WTC11 (cell line): ENCODE data around the gene ZFYVE1. TPM values are rescaled to one million over a fixed set of nuclear protein-coding genes. Genes with fewer than 3 reads are reported as not detected.
"Not testable (repeated sequence)": the region's sequence is repeated elsewhere in the genome, so short reads cannot be mapped to it uniquely, and the experiment has no call there.

Experiments used
- ATAC-seq: fragments of 200-7000 bp; cut with Tn5 transposase; 2 replicates; pipeline ENCODE4 v1.10.0; 2021; ENCODE audit warnings: mild to moderate bottlenecking, moderate library complexity
- CTCF ChIA-PET: fragments of 300-600 bp; sonication (Branson Sonifier 250); formaldehyde crosslinking; loops from one replicate; lab custom pipeline; 2021; ENCODE audit warnings: antibody characterized with exemption; lab: Charles Lee
- POLR2A ChIA-PET: fragments of 350-600 bp; sonication (Branson Sonifier 250); formaldehyde crosslinking; loops from one replicate; lab custom pipeline; 2021; ENCODE audit warnings: antibody characterized with exemption; lab: Charles Lee
- DNase-seq: peaks from one replicate; pipeline ENCODE4 v3.0.0; 2021; ENCODE audit warnings: low spot score
- H3K27ac Mint-ChIP-seq: 2 replicates; pipeline ENCODE4 v1.8.0; 2021; ENCODE audit warnings: mixed read lengths
- H3K27me3 Mint-ChIP-seq: 2 replicates; pipeline ENCODE4 v1.8.0; 2021; ENCODE audit warnings: low read depth, mild to moderate bottlenecking, moderate library complexity, mixed read lengths
- H3K36me3 Mint-ChIP-seq: 2 replicates; pipeline ENCODE4 v1.8.0; 2021; ENCODE audit warnings: mixed read lengths
- H3K4me1 Mint-ChIP-seq: 2 replicates; pipeline ENCODE4 v1.8.0; 2022; ENCODE audit warnings: mixed read lengths
- H3K4me3 Mint-ChIP-seq: 2 replicates; pipeline ENCODE4 v1.8.0; 2021; ENCODE audit warnings: mild to moderate bottlenecking, moderate library complexity, mixed read lengths
- H3K9me3 Mint-ChIP-seq: 2 replicates; pipeline ENCODE4 v1.8.0; 2021; ENCODE audit warnings: mixed read lengths
- ATF6 ChIP-seq: sonication (generic); formaldehyde crosslinking; IDR thresholded peaks from 2 replicates; pipeline ENCODE4 v1.8.1; 2023; ENCODE audit warnings: mild to moderate bottlenecking, missing genetic modification reagents
- CBFB ChIP-seq: sonication (generic); formaldehyde crosslinking; IDR thresholded peaks from 2 replicates; pipeline ENCODE4 v1.8.1; 2022; ENCODE audit warnings: mild to moderate bottlenecking, low read depth, missing genetic modification reagents
- CREB1 ChIP-seq: sonication (generic); formaldehyde crosslinking; IDR thresholded peaks from 2 replicates; pipeline ENCODE4 v1.8.0; 2023; ENCODE audit warnings: mild to moderate bottlenecking, missing genetic modification reagents
- FOXJ3 ChIP-seq: sonication (generic); formaldehyde crosslinking; IDR thresholded peaks from 2 replicates; pipeline ENCODE4 v1.9.0; 2021; ENCODE audit warnings: missing genetic modification reagents, mild to moderate bottlenecking, borderline replicate concordance
- FOXK1 ChIP-seq: sonication (generic); formaldehyde crosslinking; IDR thresholded peaks from 2 replicates; pipeline ENCODE4 v1.8.0; 2022; ENCODE audit warnings: mild to moderate bottlenecking, moderate library complexity, missing genetic modification reagents
- NFYB ChIP-seq: sonication (generic); formaldehyde crosslinking; conservative IDR thresholded peaks from 2 replicates; pipeline ENCODE4 v1.8.0; 2022; ENCODE audit warnings: low read depth, missing genetic modification reagents
- SMAD3 ChIP-seq: sonication (generic); formaldehyde crosslinking; IDR thresholded peaks from 2 replicates; pipeline ENCODE4 v1.8.0; 2022; ENCODE audit warnings: missing genetic modification reagents, mild to moderate bottlenecking, borderline replicate concordance
- TCF7 ChIP-seq: sonication (generic); formaldehyde crosslinking; IDR thresholded peaks from 2 replicates; pipeline ENCODE4 v1.8.0; 2022; ENCODE audit warnings: mild to moderate bottlenecking, low read depth, missing genetic modification reagents, moderate library complexity
- TEAD1 ChIP-seq: sonication (generic); formaldehyde crosslinking; IDR thresholded peaks from 2 replicates; pipeline ENCODE4 v1.8.0; 2022; ENCODE audit warnings: mild to moderate bottlenecking, missing genetic modification reagents
- TEAD4 ChIP-seq: sonication (generic); formaldehyde crosslinking; IDR thresholded peaks from 2 replicates; pipeline ENCODE4 v1.8.0; 2022; ENCODE audit warnings: mild to moderate bottlenecking, missing genetic modification reagents
- USF2 ChIP-seq: sonication (generic); formaldehyde crosslinking; IDR thresholded peaks from 2 replicates; pipeline ENCODE4 v1.8.1; 2023; ENCODE audit warnings: mild to moderate bottlenecking, missing genetic modification reagents, moderate library complexity
- ZBTB43 ChIP-seq: sonication (generic); formaldehyde crosslinking; IDR thresholded peaks from 2 replicates; pipeline ENCODE4 v1.8.1; 2023; ENCODE audit warnings: mild to moderate bottlenecking, missing genetic modification reagents
- ZNF121 ChIP-seq: sonication (generic); formaldehyde crosslinking; IDR thresholded peaks from 2 replicates; pipeline ENCODE4 v1.8.0; 2023; ENCODE audit warnings: missing genetic modification reagents
- ZNF219 ChIP-seq: sonication (generic); formaldehyde crosslinking; IDR thresholded peaks from 2 replicates; pipeline ENCODE4 v1.8.0; 2023; ENCODE audit warnings: missing genetic modification reagents, mild to moderate bottlenecking, borderline replicate concordance
- ZNF425 ChIP-seq: fragments of 250-450 bp; sonication (Bioruptor Pico); conservative IDR thresholded peaks from 2 replicates; pipeline ENCODE4 v1.9.0; 2021; ENCODE audit warnings: mild to moderate bottlenecking
- ZNF671 ChIP-seq: fragments of 250-450 bp; sonication (Bioruptor Pico); IDR thresholded peaks from 2 replicates; pipeline ENCODE4 v1.8.0; 2021; ENCODE audit warnings: mild to moderate bottlenecking
- total RNA-seq: library from RNA; stranded (reverse); gene quantifications from 3 replicates; pipeline ENCODE4 v1.2.3, GENCODE V29; 2021
- TF ChIP-seq, protein P1 (sequence below): sonication (generic); formaldehyde crosslinking; IDR thresholded peaks from 2 replicates; pipeline ENCODE4 v1.8.1; 2022; ENCODE audit warnings: mild to moderate bottlenecking, missing genetic modification reagents, moderate library complexity, borderline replicate concordance
- TF ChIP-seq, protein P2 (sequence below): fragments of 250-450 bp; sonication (Bioruptor Pico); IDR thresholded peaks from 2 replicates; pipeline ENCODE4 v1.8.0; 2021; ENCODE audit warnings: mild to moderate bottlenecking
- TF ChIP-seq, protein P3 (sequence below): sonication (generic); formaldehyde crosslinking; IDR thresholded peaks from 2 replicates; pipeline ENCODE4 v1.8.1; 2023; ENCODE audit warnings: mild to moderate bottlenecking, moderate library complexity, missing genetic modification reagents

ZFYVE1 gene
- total RNA-seq, 1 experiment from 2014 or later, result 12.8 TPM

- TF ChIP-seq ZNF121 (CRISPR knock-in tag), result 0 out of 2 replicates have a peak, but pooled peaks have one; percentile 18
- TF ChIP-seq, all 79 proteins: peak for 1; not testable (repeated sequence) for 78
- H3K4me1 Mint-ChIP-seq, POLR2A ChIA-PET, H3K27ac Mint-ChIP-seq, H3K27me3 Mint-ChIP-seq, DNase-seq, H3K4me3 Mint-ChIP-seq, ATAC-seq, H3K9me3 Mint-ChIP-seq, CTCF ChIA-PET: not testable (repeated sequence)
- H3K36me3 Mint-ChIP-seq, result peaks cover 10% of the 10 kb centered on the region; the same call in 1 of the 2 replicates
These were observed 15.7 kb downstream of the ZFYVE1 start for GRCh38 chr14:73011189-73011588.

GRCh38 chr14:73008501-73008900, 18.4 kb downstream of the ZFYVE1 start:
- Mint-ChIP-seq H3K27ac (no peak overlapping the region), H3K4me1 (no peaks in the 10 kb centered on the region), H3K27me3 (no peaks in the 10 kb centered on the region), H3K4me3 (no peak overlapping the region), H3K36me3 (peaks cover 10% of the 10 kb centered on the region; the same call in 1 of the 2 replicates), H3K9me3 (no peaks in the 10 kb centered on the region)
- TF ChIP-seq, protein P1, sequence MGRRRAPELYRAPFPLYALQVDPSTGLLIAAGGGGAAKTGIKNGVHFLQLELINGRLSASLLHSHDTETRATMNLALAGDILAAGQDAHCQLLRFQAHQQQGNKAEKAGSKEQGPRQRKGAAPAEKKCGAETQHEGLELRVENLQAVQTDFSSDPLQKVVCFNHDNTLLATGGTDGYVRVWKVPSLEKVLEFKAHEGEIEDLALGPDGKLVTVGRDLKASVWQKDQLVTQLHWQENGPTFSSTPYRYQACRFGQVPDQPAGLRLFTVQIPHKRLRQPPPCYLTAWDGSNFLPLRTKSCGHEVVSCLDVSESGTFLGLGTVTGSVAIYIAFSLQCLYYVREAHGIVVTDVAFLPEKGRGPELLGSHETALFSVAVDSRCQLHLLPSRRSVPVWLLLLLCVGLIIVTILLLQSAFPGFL (CRISPR knock-in tag), result no peak
- TF ChIP-seq ZNF425 (CRISPR knock-in tag) (no peak), TEAD1 (CRISPR knock-in tag) (no peak), SMAD3 (CRISPR knock-in tag) (no peak), TEAD4 (no peak)
- CTCF ChIA-PET, result no interaction called here
- ATAC-seq, result no peak
- no peak for DNase-seq
- POLR2A ChIA-PET, result no interaction called here

DNA sequence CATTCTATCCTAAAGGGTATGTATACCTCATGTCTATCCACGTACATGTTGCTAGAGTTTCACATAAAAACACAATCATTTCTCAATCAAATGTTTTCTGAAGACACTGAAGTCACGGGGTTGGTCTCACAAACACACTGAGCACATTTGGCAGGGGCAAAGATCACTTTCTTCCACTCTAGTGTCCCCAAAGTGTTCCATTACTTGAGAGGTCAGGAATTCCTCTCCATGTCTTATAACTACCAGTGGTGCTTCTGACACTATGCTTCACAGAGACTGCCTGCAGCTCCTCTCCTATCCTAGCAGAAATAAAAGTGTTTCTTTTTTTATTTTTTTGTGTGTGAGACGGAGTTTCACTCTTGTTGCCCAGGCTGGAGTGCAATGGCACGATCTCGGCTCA, 19.1 kb downstream of the ZFYVE1 start:
- H3K9me3 Mint-ChIP-seq, result no peaks in the 10 kb centered on the region
- TF ChIP-seq FOXK1 (CRISPR knock-in tag) (no peak), FOXJ3 (no peak), USF2 (no peak), ATF6 (CRISPR knock-in tag) (no peak), CREB1 (no peak), NFYB (CRISPR knock-in tag) (no peak), ZNF671 (CRISPR knock-in tag) (no peak), CBFB (CRISPR knock-in tag) (no peak), ZNF219 (CRISPR knock-in tag) (no peak), TCF7 (CRISPR knock-in tag) (no peak), ZBTB43 (CRISPR knock-in tag) (no peak)
- TF ChIP-seq, protein P2, sequence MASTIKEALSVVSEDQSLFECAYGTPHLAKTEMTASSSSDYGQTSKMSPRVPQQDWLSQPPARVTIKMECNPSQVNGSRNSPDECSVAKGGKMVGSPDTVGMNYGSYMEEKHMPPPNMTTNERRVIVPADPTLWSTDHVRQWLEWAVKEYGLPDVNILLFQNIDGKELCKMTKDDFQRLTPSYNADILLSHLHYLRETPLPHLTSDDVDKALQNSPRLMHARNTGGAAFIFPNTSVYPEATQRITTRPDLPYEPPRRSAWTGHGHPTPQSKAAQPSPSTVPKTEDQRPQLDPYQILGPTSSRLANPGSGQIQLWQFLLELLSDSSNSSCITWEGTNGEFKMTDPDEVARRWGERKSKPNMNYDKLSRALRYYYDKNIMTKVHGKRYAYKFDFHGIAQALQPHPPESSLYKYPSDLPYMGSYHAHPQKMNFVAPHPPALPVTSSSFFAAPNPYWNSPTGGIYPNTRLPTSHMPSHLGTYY (CRISPR knock-in tag), result no peak
- TF ChIP-seq, protein P3, sequence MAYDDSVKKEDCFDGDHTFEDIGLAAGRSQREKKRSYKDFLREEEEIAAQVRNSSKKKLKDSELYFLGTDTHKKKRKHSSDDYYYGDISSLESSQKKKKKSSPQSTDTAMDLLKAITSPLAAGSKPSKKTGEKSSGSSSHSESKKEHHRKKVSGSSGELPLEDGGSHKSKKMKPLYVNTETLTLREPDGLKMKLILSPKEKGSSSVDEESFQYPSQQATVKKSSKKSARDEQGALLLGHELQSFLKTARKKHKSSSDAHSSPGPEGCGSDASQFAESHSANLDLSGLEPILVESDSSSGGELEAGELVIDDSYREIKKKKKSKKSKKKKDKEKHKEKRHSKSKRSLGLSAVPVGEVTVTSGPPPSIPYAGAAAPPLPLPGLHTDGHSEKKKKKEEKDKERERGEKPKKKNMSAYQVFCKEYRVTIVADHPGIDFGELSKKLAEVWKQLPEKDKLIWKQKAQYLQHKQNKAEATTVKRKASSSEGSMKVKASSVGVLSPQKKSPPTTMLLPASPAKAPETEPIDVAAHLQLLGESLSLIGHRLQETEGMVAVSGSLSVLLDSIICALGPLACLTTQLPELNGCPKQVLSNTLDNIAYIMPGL, result no peak
- TF ChIP-seq, protein P1 (CRISPR knock-in tag), result no peak
- H3K27ac Mint-ChIP-seq, result peak overlapping the region; percentile 45
- H3K27me3 Mint-ChIP-seq, result no peaks in the 10 kb centered on the region
- H3K4me1 Mint-ChIP-seq, result no peaks in the 10 kb centered on the region
- ChIA-PET POLR2A (no interaction called here), CTCF (no interaction called here)
- H3K4me3 Mint-ChIP-seq, result no peak overlapping the region
- no peak for ATAC-seq
- DNase-seq, result no peak
- H3K36me3 Mint-ChIP-seq, result peaks cover 10% of the 10 kb centered on the region; the same call in 1 of the 2 replicates
